NOMO-1 (cell line): ENCODE results near the gene TEX19.

Source experiments
- DNase-seq, 2 experiments: peaks; one replicate each; lab custom pipeline; 2025; ENCODE audit not compliant: unreplicated experiment in 2 of 2; lab: John Stamatoyannopoulos, UW

The TEX19 gene

DNA sequence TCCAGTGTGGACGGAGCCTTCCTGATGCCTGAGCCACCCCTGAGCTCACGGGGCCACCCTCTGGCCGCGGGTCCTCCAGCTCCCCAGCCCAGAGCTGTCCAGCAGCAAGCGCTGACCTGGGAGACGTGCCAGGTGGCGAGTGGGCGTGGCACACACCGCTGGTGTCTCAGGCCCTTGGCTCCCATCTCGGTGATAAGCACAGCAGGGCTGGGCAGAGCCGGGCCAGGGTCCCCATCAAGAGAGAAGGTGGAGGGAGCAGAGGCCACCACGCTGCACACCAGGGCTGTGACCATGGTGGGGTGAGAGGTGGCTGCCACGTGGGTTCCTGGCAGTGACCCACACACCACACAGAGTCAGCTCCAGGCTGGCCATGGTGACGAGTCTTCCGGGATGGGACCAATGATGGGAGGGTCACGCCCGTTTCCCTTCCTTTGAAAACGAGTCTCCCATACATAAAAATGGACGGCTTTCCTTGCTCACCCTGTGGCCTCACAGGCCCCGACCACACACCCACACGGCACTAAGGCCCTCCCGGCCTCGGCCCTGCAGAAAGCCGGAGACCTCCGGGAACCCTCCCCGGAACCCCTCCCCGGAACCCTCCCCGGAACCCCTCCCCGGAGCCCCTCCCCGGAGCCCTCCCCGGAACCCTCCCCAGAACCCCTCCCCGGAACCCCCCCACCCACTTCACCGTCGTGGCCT, 29.3 kb downstream of the TEX19 start:
- no peak for DNase-seq

DNA sequence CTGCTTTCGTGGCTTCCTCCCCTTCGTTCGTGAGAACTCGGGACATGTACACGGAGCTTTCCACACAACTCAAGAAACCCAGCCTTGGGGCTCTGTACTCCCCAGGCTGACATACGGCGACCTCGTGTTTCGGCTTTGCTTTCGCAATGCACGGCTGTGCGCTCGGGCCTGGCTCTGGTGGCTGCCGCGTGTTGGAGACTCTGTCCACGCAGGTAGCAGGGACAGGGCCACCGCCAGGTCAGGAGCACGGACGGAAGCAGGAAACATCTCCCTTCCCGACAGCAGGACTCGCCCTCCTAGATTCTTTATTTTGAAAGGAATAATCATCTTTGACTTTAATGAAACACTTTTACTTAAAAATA, 29.9 kb downstream of the TEX19 start:
- no peak for DNase-seq

DNA sequence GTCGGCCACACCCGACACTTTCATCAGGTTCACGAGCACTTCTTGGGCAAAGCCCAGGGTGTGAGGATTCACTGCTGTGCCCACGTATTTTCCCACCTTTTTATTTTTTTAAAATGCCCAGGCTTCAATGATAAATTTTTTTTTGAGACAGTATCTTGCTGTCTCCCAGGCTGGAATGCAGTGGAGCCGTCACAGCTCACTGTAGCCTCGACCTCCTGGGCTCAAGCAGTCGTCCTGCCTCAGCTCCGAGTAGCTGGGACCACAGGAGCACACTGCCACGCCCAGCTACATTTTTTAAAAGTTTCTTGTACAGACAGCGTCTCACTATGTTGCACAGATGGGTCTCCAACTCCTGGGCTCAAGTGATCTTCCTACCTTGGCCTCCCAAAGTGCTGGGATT, 30.3 kb downstream of the TEX19 start:
- DNase-seq = no peak

DNA sequence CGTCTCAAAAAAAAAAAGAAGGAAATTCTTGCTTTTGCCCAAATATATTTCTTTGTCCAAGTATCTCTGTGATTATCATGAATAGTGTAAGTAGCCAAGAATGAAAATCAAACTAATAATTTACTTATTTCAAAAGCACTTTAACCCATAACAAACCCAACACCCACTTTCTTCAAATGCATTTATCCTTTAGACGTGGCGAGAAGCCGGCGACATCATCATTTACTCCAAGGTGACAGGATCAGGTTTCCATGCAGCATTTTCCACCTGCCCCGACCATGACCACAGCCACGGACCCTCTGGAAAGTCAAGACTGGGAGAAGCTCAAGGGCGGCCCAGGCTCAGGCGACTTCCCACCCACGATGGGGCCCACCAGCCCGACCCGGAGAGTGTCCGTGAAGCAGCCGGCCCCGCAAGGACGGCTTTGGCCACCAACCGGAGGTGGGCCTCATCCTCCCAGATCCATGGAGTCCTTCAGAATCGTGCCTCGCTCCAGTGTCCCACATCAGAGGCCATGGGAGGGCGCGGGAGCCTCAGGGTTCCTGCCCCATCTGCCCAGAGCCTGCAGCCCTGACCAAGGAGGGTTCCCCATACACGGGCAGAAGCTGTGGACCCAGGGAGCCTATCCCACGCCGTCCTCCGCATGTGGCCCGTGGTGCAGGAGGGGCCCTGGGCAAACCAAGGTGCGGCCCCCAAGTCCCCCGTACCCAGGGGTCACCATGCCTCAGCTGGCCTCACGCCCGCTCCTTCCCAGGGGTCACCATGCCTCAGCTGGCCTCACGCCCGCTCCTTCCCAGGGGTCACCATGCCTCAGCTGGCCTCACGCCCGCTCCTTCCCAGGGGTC, 31.2 kb downstream of the TEX19 start:
- no peak for DNase-seq

DNA sequence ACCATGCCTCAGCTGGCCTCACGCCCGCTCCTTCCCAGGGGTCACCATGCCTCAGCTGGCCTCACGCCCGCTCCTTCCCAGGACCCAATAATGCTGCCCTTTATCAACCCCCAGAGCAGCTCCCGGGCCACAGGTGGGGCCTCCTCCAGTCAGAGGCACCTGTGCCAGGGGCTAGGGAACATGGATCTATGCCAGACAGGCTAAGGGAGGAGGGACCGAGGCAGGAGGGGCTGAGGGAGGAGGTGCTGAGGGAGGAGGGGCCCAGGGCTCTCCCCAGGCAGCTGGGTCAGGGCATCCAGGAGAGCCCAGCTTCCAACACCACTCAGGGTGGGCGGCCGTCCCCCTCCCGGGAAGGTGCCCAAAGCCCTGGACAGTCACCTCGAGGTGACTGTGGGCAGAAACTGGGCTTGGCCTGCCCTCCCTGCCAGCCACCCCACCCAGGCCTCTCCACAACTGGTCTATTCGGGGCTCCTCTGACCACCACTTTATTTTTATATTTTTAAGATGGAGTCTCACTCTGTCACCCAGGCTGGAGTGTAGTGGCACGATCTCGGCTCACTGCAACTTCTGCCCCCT, 31.9 kb downstream of the TEX19 start:
- DNase-seq = no peak

DNA sequence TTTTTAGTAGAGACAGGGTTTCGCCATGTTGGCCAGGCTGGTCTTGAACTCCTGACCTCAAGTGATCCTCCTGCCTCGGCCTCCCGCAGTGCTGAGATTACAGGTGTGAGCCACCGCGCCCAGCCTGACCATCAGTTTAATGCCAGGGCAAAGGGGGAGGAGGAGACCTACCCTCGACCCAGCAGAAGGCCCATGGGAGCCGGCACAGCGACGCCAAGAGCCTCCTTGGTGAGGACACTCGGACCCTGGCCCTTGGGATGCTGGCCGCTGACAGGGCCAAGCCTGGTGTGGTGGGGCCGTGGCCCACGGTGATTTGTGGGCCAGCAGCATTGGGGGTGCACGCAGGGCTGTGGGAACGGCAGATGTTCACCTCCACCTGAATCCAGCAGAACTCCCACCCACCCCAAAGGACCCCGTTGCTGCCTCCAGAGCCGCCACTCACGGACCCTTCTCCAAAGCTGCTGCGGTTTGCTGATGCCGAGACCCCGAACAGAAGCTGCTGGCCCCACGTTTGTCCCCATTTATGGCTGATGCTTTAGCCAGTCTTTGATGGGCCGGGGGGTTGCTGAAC, 32.5 kb downstream of the TEX19 start:
- DNase-seq = no peak

DNA sequence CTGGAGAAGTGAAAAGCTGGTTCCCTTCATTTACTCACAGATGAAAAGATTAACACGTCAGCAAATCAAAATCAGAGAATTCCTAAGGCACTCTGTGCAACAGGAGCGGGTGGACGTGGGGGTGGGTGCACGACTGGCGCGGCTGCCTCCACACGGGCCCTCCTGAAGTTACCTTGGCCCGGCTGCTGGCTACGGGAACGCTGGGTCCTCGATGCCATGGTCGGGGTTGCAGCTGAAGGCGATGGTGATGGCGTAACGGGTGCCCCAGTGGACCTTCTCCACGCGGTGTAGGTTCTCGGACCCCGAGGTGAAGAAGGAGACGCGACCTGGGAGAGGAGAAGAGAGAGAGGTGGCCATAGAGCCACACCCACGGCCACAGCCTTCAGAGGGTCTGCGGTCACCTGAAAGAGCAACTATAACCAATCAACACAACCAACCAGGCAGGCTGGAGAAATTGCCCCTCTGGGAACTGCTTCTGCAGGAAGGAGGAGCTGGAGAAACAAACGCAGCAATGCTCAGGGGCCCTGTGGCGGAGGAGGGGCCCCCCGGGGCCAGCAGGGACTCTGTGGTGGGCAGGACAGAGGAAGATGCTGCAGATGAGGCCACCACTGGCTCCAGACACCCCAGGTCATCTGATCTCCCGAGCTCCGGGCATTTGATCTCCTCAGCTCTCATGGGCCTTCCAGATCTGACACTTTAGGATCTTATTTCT, 33.3 kb downstream of the TEX19 start:
- DNase-seq = no peak

DNA sequence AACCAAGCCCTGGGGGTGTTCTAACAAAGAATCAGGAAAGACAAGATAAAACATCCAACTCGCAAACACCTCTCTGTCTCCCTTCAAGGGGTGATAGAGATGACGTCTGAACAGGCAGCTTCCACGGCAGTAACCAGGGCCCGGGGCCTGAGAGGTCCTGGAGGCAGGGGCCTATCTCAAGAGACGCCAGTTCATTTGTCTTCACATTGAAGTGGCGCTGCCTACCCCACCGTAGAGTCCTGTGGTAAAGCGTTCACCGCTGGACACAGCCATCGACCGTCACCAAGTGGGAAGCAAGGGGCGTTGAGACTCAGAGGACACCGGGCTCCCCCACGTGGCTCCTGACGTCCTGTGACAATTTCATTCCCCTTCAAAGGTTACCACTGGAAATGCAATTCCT, 33.9 kb downstream of the TEX19 start:
- no peak for DNase-seq

DNA sequence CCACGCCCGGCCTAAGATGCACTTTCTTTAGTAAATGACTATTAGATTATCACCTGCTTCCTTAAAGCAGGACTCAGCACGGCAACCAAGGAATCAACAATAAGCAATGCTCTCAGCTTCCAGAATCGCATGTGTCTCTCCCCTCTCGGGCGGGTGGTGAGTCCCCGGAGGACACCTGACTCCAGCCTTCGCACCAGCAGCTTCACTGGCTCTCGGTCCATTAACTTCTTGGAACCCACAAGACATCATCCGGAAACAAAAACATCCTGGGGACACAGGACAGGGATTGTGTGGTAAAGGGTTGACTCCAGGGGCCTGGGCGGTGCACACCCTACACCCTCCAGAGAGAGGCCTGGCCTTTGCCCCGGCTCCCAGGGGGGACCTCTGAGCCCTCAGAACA, 35.2 kb downstream of the TEX19 start:
- no peak for DNase-seq

DNA sequence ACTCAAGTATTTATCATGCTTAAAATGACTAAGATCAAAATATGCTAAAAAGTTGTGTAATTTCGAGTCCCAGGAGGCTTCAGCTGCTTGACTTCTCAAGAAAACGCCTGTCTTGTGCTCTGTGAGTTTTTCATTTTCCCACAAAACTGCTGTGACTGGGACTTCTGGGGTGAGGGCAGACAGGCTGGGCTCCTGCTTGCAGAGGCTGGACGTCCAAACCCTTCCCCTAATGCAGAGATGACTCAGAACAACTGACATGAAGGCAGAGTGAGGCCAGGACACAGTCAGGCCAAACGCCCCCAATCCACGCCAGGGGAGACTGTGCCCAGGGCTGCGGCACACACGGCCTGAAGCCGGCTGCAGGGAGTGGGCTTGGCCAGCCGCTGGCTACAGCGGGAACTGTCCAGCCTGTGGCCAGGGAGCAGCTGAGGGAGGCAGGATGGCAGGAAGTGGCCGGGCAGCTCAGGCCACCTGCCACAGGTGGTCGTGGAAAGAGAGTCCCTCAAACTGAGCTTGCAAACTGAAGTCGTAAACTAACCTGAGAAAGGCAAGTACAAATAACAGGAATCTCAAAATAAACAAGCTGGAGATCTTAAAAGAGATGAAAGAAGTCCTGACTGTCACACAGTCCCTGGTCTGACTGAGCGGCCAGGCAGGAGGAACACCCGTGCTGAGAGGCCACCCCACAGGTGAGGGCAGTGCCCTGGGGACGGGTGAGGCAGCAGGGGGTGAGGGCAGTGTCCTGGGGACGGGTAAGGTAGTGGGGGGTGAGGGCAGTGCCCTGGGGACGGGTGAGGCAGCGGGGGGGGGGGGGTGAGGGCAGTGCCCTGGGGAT, 37.8 kb downstream of the TEX19 start:
- no peak for DNase-seq

DNA sequence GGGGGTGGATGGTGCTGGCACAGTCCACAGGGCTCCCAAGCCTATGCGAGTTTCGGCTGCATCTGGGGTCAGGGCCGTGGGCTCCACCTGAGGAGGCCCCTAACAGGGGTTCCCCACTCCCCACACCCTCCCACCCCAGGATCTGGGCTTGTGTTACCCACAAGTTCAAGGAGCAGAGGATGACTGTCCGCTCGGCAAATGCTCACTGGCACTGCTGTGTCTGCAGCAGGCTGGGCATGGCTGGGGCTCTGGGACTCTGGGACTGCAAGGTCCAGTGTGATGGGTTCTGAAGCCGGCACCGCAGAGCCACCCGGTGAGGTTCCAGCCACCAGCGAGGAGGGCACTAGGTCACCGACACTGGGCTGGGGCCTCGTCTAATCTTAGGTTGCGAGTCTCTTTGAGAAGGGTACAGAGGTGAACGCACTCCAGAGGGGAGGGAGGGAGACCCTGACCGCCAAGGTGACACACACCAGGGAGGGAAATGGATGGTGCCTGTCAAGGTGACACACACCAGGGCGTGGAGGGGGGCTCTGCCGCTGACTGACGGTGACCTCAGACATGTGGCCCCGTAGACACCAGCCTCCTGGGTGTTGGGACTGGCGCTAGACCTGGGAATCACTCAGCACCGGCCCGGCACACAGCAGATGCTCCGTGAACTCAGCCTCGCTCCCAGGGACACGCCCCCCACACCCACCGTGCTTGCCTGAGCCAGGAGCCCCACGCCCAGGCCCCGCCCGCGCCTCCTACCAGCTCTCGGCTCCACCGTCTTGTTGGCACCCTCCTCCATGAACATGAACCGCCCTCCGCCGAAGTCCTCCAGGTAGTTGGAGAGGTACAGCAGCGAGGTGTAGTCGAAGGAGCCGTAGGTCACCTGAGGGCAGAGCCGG, 38.6 kb downstream of the TEX19 start:
- no peak for DNase-seq

DNA sequence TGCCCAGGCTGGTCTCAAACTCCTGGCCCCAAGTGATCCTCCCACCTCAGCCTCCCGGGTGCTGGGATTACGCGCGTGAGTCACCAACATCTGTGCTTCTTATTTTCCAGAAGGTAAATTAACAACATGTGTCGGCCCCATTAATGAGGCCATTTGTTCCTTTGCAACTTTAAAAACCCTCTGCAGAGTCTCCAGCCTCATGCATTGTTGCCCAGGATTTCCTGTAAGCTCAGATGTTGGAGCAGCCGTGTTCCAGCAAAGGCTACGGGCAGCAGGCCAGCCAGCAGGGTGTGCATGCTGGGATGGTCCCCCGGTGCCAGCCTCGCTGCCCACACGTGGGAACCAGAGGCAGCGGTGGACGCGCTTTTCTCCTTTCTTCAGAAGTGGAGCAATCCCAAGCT, 40.0 kb downstream of the TEX19 start:
- no peak for DNase-seq

DNA sequence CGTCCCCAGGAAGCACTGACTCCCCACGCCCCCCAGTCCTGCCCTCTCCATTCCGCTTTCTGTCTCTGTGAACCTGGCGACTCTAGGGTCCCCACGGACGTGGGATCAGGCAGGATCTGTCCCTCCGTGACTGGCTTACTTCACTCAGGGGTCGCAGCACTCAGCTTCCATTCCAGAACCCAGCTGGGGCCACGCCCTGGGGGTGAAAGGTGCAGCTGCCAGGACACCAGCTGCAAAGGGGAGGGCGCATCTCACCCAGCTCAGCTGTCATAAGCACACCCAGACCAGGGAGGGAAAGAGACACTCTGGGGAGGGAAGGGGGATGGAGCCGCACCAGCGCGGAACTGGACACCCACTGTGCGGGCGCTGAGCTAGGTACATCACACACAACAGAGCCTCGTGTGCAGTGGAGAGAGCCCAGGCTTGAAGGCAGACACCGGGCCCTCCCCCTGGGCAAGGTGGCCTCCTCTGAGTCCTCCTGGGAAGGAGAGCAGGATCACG, 40.6 kb downstream of the TEX19 start:
- no peak for DNase-seq

DNA sequence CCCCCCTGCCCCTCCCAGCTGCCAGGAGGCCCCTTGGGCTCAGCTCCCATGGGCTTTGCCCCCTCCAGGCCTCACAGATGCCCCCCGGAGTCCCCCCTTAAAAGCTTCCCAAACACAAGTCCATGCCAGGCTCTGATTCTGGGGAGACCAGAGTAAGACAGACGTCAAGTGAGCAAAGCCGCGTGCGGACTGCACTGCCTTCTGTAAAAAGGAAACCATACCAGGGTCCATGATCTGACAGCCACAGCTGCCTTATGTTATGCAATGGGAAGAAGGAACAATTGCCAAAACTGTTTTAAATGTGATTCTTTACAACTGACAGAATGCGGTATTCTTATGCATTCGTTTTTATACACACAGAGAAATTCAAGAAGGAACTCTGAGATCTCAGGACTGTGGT, 41.2 kb downstream of the TEX19 start:
- peak; percentile 44 to 61 for DNase-seq

DNA sequence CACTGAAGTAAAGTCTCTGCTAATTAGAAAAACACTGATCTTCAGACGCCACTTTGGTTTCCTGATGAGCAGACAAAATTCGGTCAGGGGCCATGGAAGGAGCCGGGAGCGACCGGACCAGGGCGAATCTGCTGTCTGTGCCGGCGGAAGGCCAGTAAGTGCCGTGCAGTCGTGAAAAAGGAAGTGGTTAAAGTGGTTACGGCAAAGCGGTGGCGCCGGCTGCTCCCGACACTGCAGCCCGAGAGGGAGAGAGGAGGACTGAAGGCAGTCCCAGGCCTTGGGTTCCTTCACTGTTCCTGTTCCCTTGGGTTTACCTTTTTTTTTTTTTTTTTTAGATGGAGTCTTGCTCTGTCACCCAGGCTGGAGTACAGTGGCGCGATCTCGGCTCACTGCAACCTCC, 41.8 kb downstream of the TEX19 start:
- peak; percentile 87 to 90 for DNase-seq

DNA sequence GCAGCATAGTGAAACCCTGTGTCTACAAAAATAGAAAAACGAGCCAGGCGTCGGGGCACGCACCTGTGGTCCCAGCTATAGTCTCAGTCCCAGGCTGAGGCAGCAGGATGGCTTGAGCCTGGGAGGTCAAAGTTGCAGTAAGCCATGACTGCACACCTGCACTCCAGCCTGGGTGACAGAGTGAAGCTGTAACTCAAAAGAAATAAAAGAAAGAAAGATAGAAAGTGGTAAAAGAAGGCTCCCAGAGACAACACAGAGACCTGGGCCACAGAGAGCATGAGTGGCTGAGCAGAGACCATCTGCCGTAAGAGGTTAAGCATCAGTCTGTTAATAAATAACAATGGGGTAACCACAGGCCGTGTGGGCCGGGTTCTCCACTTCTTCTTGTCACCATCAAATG, 43.8 kb downstream of the TEX19 start:
- no peak for DNase-seq

DNA sequence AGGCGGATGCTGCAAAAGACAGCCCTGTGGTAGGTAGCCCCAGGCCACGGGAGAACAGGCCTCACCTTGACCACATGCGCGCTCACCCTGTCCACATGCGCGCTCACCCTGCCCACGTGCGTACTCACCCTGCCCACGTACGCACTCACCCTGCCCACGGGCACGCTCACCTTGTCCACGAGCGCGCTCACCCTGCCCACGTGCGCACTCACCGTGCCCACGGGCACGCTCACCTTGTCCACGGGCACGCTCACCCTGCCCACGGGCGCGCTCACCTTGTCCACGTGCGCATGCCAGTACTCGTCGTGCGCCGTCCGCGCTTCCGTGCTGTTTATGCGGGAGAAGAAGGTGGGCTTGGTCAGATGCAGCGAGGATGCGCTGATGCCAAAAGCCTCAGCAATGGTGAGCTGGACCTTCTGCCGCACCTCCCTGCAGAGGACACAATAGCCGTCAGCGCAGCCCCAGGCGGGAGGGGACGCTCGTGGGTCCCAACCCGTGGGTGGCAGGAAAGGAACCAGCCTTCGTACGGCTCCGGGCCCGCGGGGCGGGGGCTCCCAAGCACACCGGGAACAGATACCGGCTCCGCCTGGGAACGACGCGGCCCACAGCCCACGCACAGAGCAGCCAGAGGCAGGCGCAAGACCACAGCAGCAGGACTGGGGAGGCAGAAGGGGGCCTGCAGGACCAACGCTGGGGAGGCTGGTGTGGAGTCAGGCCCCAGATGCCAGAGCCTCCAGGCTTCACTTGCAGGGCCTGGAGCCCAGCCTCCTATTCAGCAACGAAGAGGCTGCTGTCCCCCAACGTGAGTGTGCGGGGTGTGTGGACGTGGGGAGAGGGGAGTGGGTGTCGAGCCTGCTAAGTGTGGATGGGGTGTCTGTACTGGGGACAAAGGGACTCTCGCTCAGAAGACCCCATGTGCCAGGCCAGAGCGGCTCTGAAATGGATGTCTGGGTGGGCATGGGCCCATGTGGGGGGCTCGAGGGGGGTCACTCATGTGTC, 44.9 kb downstream of the TEX19 start:
- DNase-seq = no peak

DNA sequence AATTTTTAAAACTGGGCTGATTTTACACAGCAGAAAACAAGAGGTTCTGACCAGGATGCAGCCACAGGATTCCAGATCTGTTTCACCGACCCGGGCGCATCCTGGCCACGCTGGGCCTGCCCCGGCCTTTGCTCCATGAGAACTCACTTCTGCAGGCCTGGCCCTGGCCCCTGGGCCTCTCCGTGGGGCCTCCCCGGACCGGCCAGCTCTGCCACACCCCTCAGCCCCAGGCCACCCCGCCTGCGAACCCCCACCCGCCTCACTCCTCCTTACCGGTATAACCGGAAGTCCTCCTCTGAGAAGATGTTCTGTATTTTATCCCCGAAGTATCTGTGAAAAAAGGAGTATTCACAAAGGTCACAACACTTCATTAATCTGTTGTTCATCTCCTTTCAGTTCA, 46.0 kb downstream of the TEX19 start:
- DNase-seq = no peak
